Parathyroid adenoma (tissue), 2 donors: ENCODE results near the gene SUSD2.
"Not testable (repeated sequence)": the region's sequence is repeated elsewhere in the genome, so short reads cannot be mapped to it uniquely, and the experiment has no call there.

Experiments used
- H2AFZ ChIP-seq: fragments of 300-600 bp; sonication (generic); one replicate; pipeline ENCODE4 v1.7.0; 2017; ENCODE audit warnings: antibody characterized with exemption, mild to moderate bottlenecking
- H3K27ac ChIP-seq: fragments of 300-600 bp; sonication (generic); one replicate; pipeline ENCODE4 v1.7.0; 2017
- H3K27me3 ChIP-seq: fragments of 300-600 bp; sonication (generic); one replicate; pipeline ENCODE4 v1.7.0; 2017; ENCODE audit warnings: low read length; ENCODE audit not compliant: control insufficient read depth, insufficient read depth
- H3K36me3 ChIP-seq: fragments of 300-600 bp; sonication (generic); one replicate; pipeline ENCODE4 v1.7.0; 2017; ENCODE audit warnings: low read length; ENCODE audit not compliant: control insufficient read depth, insufficient read depth
- H3K4me1 ChIP-seq: fragments of 300-600 bp; sonication (generic); one replicate; pipeline ENCODE4 v1.7.0; 2017; ENCODE audit warnings: control low read depth
- H3K4me2 ChIP-seq: fragments of 300-600 bp; sonication (generic); one replicate; pipeline ENCODE4 v1.7.0; 2017; ENCODE audit warnings: low read length
- H3K4me3 ChIP-seq: fragments of 300-600 bp; sonication (generic); one replicate; pipeline ENCODE4 v1.7.0; 2017; ENCODE audit warnings: low read depth, low read length
- H3K79me2 ChIP-seq: fragments of 300-600 bp; sonication (generic); one replicate; pipeline ENCODE4 v1.7.0; 2017; ENCODE audit warnings: control low read depth
- H3K9ac ChIP-seq: fragments of 300-600 bp; sonication (generic); one replicate; pipeline ENCODE4 v1.7.0; 2017; ENCODE audit warnings: mild to moderate bottlenecking
- H3K9me3 ChIP-seq: fragments of 300-600 bp; sonication (generic); one replicate; pipeline ENCODE4 v1.7.0; 2017; ENCODE audit warnings: low read length; ENCODE audit not compliant: control insufficient read depth
- CTCF ChIP-seq: fragments of 300-600 bp; sonication (generic); IDR thresholded peaks from one replicate; pipeline ENCODE4 v1.7.0; 2017; ENCODE audit warnings: antibody characterized with exemption, mild to moderate bottlenecking
- donor health status: primary hyperparathyroidism.

SUSD2 gene, protein sequence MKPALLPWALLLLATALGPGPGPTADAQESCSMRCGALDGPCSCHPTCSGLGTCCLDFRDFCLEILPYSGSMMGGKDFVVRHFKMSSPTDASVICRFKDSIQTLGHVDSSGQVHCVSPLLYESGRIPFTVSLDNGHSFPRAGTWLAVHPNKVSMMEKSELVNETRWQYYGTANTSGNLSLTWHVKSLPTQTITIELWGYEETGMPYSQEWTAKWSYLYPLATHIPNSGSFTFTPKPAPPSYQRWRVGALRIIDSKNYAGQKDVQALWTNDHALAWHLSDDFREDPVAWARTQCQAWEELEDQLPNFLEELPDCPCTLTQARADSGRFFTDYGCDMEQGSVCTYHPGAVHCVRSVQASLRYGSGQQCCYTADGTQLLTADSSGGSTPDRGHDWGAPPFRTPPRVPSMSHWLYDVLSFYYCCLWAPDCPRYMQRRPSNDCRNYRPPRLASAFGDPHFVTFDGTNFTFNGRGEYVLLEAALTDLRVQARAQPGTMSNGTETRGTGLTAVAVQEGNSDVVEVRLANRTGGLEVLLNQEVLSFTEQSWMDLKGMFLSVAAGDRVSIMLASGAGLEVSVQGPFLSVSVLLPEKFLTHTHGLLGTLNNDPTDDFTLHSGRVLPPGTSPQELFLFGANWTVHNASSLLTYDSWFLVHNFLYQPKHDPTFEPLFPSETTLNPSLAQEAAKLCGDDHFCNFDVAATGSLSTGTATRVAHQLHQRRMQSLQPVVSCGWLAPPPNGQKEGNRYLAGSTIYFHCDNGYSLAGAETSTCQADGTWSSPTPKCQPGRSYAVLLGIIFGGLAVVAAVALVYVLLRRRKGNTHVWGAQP

DNA sequence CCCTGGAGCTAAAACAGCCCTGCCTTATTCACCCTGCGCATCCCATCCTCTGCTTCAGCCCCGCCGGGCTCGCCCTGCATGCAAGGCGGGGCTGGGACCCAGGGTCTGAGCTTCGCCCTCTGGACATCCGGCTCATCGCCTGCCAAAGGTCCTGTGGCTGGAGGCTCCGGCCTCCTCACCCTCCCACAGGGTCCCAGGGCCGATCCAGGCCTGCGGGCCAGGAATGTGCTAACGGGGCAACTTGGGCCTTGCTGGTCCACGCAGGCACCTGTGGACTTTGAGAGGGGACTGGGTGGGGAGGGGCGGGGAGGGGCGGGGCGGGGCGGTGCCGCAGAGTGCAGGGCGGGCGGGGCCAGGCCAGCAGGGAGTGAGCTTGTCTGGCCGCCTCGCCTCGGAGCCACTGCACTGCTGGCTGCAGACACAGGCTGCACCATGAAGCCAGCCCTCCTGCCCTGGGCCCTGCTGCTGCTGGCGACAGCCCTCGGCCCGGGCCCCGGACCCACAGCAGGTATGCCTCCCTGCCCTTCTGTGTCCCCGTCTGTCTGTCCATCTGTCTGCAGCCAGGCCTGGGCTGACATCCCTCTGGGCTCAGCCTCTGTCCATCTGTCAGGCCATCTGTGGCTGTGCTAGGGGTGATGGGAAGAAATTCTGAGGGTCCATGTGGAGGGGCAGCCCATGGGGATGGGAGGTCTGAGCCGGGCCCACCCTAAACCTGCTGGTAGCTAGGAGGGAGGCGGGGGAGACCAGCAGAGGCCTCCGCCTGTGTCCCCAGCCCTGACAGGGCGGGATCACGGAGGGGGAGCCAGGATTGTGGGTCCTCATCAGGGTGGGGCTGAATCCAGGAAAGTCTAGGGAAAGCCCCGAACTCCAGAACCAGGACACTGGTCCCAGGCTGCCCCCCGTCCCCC, at the start of gene SUSD2:
Gene SUSD2 (plus strand): TSS at position 400 of the 908 bp plus-strand sequence. CDS start 33 bp downstream, at position 433.
- Histone ChIP-seq H3K4me2 (peak within 1 kb of the TSS; percentile 59), H3K9me3 (no peaks in the 10 kb centered on the region), H3K4me1 (no peaks in the 10 kb centered on the region), H3K4me3 (no peak within 1 kb of the TSS), H3K36me3 (no peaks in the 10 kb centered on the region), H3K27me3 (no peaks in the 10 kb centered on the region), H2AFZ (no peak within 1 kb of the TSS), H3K27ac (no peak within 1 kb of the TSS), H3K9ac (no peak within 1 kb of the TSS), H3K79me2 (no peaks in the 10 kb centered on the region)
- TF ChIP-seq CTCF = no peak

GRCh38 chr22:24133187-24133965, 47.9 kb upstream of the SUSD2 start:
- H3K4me1 ChIP-seq = no peaks in the 10 kb centered on the region
- H3K4me2 ChIP-seq = no peak overlapping the region
- no peak overlapping the region for H2AFZ ChIP-seq
- H3K27me3 ChIP-seq = no peaks in the 10 kb centered on the region
- no peaks in the 10 kb centered on the region for H3K79me2 ChIP-seq
- H3K9ac ChIP-seq = no peak overlapping the region
- H3K36me3 ChIP-seq = no peaks in the 10 kb centered on the region
- no peaks in the 10 kb centered on the region for H3K9me3 ChIP-seq
- no peak for TF ChIP-seq CTCF
- no peak overlapping the region for H3K27ac ChIP-seq
- no peak overlapping the region for H3K4me3 ChIP-seq

DNA sequence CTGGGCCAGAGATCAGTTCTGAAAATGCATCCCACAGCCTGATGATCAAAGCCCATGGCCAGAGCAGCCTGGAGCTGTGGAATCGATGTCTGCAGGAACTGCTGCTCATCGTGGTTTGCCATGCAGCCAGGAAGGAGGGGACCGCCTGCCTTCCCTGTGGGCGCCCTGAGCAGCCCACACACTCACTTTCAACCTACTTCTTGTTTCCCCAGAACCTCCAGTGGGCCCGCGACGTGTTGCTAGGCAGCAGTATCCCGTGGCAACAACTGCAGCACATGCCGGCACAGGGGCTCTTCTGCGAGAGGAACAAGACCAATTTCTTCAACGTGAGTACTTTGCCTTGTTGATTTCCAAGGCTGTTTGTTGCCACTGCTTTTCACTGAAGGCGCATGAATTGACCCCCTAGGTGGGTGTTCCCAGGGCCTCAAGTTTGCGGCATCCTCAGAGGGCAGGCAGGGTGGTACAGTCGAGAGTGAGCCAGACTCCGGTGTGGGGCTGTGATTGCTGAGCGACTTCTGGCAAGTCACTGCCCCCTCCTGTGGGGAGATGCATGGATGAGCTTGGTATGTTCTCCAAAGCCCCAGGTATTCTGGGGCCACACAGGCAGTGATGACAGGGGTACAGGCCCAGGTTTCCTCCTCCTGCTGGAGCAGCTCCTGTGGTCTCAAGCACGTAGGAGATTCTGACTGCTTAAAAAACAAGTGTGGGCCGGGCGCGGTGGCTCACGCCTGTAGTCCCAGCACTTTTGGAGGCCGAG, 47.0 kb upstream of the SUSD2 start:
- H2AFZ ChIP-seq = no peak overlapping the region
- no peak overlapping the region for H3K4me3 ChIP-seq
- no peak overlapping the region for H3K9ac ChIP-seq
- no peaks in the 10 kb centered on the region for H3K9me3 ChIP-seq
- TF ChIP-seq CTCF = no peak
- H3K79me2 ChIP-seq = no peaks in the 10 kb centered on the region
- no peak overlapping the region for H3K4me2 ChIP-seq
- H3K27me3 ChIP-seq = no peaks in the 10 kb centered on the region
- no peaks in the 10 kb centered on the region for H3K4me1 ChIP-seq
- no peaks in the 10 kb centered on the region for H3K36me3 ChIP-seq
- H3K27ac ChIP-seq = no peak overlapping the region

DNA sequence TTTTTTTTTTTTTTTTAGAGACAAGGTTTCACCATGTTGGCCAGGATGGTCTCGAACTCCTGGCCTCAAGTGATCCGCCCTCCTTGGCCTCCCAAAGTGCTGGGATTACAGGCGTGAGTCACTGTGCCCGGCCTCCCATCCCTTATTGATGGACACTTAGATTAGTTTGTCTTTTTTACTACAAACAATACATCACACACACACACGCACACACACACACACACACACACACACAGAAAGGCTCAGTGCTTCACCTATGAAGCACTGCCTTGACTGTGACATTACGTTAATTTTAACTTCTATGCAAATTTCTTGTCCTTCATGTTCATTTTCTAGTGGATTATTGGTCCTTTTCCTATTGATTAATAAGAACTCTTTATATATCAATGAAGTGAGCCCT, 44.8 kb upstream of the SUSD2 start:
- not testable (repeated sequence) for H3K4me1 ChIP-seq, H2AFZ ChIP-seq

More for the DNA sequence above, 44.8 kb upstream of the SUSD2 start:
- not testable (repeated sequence) for H3K9me3 ChIP-seq, H3K36me3 ChIP-seq, H3K4me2 ChIP-seq, H3K9ac ChIP-seq, H3K27me3 ChIP-seq, H3K27ac ChIP-seq, H3K79me2 ChIP-seq, H3K4me3 ChIP-seq
